ENCODE data around the gene CARD19.

Gene CARD19

DNA sequence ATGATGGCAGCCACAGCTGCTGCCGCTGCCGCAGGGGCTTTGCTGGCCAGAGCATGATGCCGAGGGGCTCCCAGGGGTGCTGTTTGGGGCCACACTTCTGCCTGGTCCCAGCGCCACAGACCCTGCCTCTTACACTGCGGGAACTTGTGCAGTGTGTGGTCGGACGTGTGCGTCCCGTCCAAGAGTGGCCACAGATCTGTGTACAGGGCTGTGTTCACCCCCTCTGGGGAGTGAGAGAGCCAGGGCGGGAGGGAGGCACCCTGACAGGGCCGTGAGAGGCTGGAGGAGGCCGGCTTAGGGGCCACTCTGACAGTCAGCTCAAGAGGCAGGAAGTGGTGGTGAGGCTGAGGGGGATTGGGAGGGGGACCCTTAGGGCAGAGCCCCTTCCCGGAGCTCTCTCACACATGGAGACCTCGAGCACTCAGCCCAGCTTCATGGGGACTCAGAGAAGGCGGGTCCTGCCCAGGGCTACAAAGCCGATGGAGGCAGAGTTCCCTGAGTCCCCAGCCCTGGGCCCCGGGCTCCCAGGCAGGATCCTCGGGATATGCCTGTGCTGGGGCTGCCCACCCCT is 13.1 kb upstream of the CARD19 start:
- Histone ChIP-seq H3K4me1 (no peaks in the 10 kb centered on the region), H3K27ac (no peak overlapping the region), H3K27me3 (ENCODE audit: control insufficient read depth, insufficient read depth, low read length) (no peaks in the 10 kb centered on the region), H2AFZ (no peak overlapping the region), H3K4me2 (ENCODE audit: low read length) (no peak overlapping the region), H3K4me3 (ENCODE audit: low read depth, low read length) (no peak overlapping the region), H3K36me3 (ENCODE audit: control insufficient read depth, insufficient read depth, low read length) (no peaks in the 10 kb centered on the region), H3K79me2 (no peaks in the 10 kb centered on the region), H3K9ac (no peak overlapping the region), H3K9me3 (ENCODE audit: control insufficient read depth, low read length) (no peaks in the 10 kb centered on the region)
- TF ChIP-seq, protein P1, sequence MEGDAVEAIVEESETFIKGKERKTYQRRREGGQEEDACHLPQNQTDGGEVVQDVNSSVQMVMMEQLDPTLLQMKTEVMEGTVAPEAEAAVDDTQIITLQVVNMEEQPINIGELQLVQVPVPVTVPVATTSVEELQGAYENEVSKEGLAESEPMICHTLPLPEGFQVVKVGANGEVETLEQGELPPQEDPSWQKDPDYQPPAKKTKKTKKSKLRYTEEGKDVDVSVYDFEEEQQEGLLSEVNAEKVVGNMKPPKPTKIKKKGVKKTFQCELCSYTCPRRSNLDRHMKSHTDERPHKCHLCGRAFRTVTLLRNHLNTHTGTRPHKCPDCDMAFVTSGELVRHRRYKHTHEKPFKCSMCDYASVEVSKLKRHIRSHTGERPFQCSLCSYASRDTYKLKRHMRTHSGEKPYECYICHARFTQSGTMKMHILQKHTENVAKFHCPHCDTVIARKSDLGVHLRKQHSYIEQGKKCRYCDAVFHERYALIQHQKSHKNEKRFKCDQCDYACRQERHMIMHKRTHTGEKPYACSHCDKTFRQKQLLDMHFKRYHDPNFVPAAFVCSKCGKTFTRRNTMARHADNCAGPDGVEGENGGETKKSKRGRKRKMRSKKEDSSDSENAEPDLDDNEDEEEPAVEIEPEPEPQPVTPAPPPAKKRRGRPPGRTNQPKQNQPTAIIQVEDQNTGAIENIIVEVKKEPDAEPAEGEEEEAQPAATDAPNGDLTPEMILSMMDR (IDR thresholded peaks at IDR 0.05): no peak

DNA sequence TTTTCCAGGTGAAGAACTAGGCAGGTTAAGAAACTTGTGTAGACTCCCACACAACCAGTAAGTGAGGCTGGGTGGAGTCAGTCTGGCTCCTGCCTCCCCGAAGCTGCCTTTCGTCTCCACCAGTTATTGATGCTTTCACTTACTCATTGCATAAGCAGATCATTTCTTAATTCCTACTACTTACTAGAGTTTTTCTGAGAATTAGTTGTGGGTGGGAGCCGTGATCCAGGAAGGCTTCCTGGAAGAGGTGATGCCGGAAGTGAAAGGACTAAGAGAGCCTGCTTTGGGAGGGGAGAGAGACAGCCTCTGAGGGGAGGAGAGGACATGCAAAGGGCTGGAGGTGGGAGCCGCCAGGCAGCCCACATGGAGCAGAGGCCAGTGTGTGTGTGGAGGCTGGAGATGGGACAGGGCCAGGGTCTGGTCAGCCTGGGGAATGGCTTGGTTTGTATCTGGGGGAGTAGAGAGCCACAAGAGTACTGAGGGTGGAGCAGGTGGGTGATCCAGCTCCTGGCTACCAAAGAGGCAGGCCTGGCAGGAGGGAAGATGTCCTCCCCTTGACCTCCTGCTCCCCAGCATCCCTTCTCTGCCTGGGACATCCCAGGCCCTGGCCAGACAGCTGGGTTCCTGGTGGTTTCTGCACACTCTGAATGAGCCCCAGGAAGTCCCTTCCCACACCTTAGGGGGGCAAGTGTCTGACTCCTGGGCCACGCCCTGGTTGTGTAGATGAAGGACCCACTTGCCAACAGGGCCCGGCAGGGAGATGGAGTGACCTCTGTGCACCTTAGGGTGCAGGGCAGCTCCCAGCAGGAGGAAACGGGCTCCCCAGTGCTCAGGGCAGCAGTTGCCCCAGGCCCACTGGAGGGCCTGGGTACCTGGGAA is 12.2 kb upstream of the CARD19 start:
- Histone ChIP-seq H3K36me3 (ENCODE audit: control insufficient read depth, insufficient read depth, low read length) (no peaks in the 10 kb centered on the region), H3K9me3 (ENCODE audit: control insufficient read depth, low read length) (no peaks in the 10 kb centered on the region), H3K4me3 (ENCODE audit: low read depth, low read length) (no peak overlapping the region), H3K4me2 (ENCODE audit: low read length) (no peak overlapping the region), H3K27ac (no peak overlapping the region), H3K4me1 (no peaks in the 10 kb centered on the region), H2AFZ (no peak overlapping the region), H3K9ac (no peak overlapping the region), H3K79me2 (no peaks in the 10 kb centered on the region), H3K27me3 (ENCODE audit: control insufficient read depth, insufficient read depth, low read length) (no peaks in the 10 kb centered on the region)
- TF ChIP-seq, protein P1 (IDR thresholded peaks at IDR 0.05): no peak

DNA sequence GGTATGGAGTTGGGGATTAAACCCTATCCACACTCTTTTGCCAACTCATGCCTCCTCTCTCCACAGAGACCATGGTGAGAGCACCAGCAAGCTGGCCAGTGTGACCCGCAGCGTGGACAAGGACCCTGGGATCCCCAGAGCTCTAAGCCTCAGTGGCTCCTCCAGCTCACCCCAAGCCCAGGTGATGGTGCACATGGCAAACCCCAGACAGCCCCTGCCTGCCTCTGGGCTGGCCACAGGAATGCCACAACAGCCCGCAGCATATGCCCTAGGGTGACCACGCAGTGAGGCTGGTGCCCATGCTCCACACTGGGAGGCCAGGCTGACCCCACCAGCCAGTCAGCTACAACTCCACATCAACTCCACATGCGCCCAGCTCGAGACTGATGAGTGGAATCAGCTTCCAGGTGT is 11.5 kb upstream of the CARD19 start:
- Histone ChIP-seq H3K27me3 (ENCODE audit: control insufficient read depth, insufficient read depth, low read length) (no peaks in the 10 kb centered on the region), H3K4me1 (no peaks in the 10 kb centered on the region), H3K4me2 (ENCODE audit: low read length) (no peak overlapping the region), H3K36me3 (ENCODE audit: control insufficient read depth, insufficient read depth, low read length) (no peaks in the 10 kb centered on the region), H3K79me2 (no peaks in the 10 kb centered on the region), H3K9ac (no peak overlapping the region), H2AFZ (no peak overlapping the region), H3K27ac (no peak overlapping the region), H3K4me3 (ENCODE audit: low read depth, low read length) (no peak overlapping the region), H3K9me3 (ENCODE audit: control insufficient read depth, low read length) (no peaks in the 10 kb centered on the region)
- TF ChIP-seq, protein P1 (IDR thresholded peaks at IDR 0.05): no peak

DNA sequence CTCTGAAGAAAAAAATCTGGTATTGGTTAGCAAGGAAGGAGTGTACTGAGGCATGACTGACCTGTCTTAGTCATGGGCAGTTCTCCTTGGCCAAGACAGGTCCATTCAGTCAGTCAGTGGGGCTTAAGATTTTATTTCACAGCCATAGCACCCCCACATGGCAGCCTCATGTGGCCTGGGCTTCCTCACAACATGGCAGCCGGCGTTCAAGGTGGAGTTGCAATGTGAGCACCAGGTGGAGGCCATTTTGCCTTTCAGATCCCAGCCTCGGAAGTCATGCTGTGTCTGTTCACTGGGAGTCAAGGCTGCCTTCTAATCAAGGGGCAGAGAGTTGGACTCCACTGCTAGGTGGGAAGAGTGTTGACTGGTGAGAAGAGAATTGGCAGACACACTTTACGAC is 10.3 kb upstream of the CARD19 start:
- Histone ChIP-seq H3K9ac (no peak overlapping the region), H3K9me3 (ENCODE audit: control insufficient read depth, low read length) (no peaks in the 10 kb centered on the region), H2AFZ (no peak overlapping the region), H3K4me2 (ENCODE audit: low read length) (no peak overlapping the region), H3K27me3 (ENCODE audit: control insufficient read depth, insufficient read depth, low read length) (no peaks in the 10 kb centered on the region), H3K4me1 (no peaks in the 10 kb centered on the region), H3K4me3 (ENCODE audit: low read depth, low read length) (no peak overlapping the region), H3K27ac (no peak overlapping the region), H3K36me3 (ENCODE audit: control insufficient read depth, insufficient read depth, low read length) (no peaks in the 10 kb centered on the region), H3K79me2 (no peaks in the 10 kb centered on the region)
- TF ChIP-seq, protein P1 (IDR thresholded peaks at IDR 0.05): no peak

All from parathyroid adenoma (tissue), 2 donors.